ENCODE measurements around the gene HAT1.

HAT1 gene

DNA sequence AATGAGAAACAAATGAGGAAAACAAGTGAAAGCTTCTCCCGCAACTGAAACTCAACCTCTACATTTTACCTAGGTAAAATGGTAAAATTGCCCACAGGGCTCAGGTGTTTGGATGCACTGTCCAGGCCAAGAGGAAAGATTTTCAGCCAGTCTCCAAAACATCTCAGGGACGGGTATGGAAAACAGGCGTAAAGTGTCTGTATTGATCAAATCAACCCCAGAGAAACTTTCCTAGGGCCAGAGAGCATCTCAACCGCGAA is 361 bp upstream of the HAT1 start:
- H3K4me1 ChIP-seq (ENCODE audit: insufficient read depth, low read length) = peaks cover 38% of the 10 kb centered on the region
- peak overlapping the region; percentile 81 for H3K9ac ChIP-seq (ENCODE audit: low read depth, low read length)
- peak overlapping the region; percentile 77 for H3K4me2 ChIP-seq (ENCODE audit: insufficient read depth, low read length)
- no peaks in the 10 kb centered on the region for H3K9me3 ChIP-seq (ENCODE audit: insufficient read depth, low read length, severe bottlenecking)
- TF ChIP-seq CTCF (IDR thresholded peaks at IDR 0.05; ENCODE audit: borderline replicate concordance, extremely low read depth, low read length, poor library complexity, severe bottlenecking) (no peak), EZH2 (IDR thresholded peaks at IDR 0.05; ENCODE audit: borderline replicate concordance, low read depth, low read length, severe bottlenecking) (no peak)
- H3K79me2 ChIP-seq (ENCODE audit: insufficient read depth, low read length) = peaks cover 44% of the 10 kb centered on the region
- H3K27ac ChIP-seq (ENCODE audit: low read length) = peak overlapping the region; percentile 82
- H2AFZ ChIP-seq (ENCODE audit: low read depth, low read length) = peak overlapping the region; percentile 76
- peak overlapping the region; percentile 28 to 92; a peak in 3 of 4 replicates for H3K4me3 ChIP-seq (ENCODE audit: low read depth in 1 of 2, low read length in 2 of 2)
- H3K27me3 ChIP-seq (ENCODE audit: insufficient read depth, low read length, poor library complexity) = no peaks in the 10 kb centered on the region
- H4K20me1 ChIP-seq (ENCODE audit: insufficient read depth, low read length) = no peaks in the 10 kb centered on the region
- no peak; the same call in 2 of the 3 replicates for ATAC-seq (ENCODE audit: insufficient read depth, low read depth)
- no peak for DNase-seq
- H3K36me3 ChIP-seq (ENCODE audit: insufficient read depth, low read length) = peaks cover 19% of the 10 kb centered on the region

DNA sequence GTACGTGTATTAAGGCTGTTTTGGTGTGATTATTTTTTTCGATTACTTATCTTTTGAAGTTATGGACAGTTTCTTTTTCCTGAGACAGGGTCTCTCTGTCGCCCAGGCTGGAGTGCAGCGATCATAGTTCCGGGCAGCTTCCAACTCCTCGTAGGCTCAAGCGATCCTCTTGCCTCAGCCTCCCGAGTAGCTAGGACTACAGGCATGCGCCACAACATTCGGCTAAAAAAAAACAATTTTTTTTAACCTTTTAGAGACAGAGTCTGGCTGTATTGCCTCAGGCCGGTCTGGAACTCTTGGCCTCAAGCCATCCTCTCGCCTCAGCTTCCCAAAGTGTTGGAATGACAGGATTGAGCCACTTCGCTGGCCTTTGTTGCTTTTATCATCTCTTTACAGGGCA is 945 bp downstream of the HAT1 start:
- Histone ChIP-seq H3K4me1 (ENCODE audit: insufficient read depth, low read length) (peaks cover 50% of the 10 kb centered on the region), H2AFZ (ENCODE audit: low read depth, low read length) (peak overlapping the region; percentile 88; the same call in 1 of the 2 replicates)

DNA sequence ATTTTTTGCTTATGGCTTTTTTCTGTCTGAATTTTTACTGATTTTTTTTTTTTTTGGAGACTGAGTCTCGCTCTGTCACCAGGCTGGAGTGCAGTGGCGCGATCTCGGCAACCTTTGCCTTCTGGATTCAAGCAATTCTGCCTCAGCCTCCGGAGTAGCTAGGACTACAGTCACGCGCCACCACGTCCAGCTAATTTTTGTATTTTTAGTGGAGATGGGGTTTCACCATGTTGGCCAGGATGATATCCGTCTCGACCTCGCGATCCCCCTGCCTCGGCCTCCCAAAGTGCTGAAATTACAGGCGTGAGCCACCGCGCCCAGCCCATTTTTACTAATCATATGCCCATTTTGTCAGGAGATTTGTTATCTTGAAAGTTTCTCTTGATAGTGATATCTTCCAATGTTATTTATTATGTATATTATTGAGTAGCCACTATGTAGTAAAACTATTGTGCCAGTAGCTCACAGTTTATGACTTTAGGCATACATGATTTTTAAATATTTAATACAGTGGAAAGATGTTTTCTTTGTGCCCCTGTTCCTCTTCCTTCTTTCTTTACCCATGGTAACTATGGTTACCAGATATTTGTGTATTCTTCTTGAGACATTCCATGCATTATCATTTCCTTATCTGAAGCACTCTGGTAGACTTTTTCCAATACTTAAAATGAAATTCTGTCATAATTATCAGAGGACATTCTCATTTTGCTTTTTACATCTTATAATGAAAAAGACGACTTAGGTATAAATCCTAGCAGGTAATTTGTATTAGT is 2.1 kb downstream of the HAT1 start:
- no peak overlapping the region for H2AFZ ChIP-seq (ENCODE audit: low read depth, low read length)
- no peaks in the 10 kb centered on the region for H3K9me3 ChIP-seq (ENCODE audit: insufficient read depth, low read length, severe bottlenecking)
- 0 out of 2 replicates have a peak overlapping the region, but pooled peaks have one; percentile 90 for H3K27ac ChIP-seq (ENCODE audit: low read length)
- peaks cover 69% of the 10 kb centered on the region for H3K79me2 ChIP-seq (ENCODE audit: insufficient read depth, low read length)
- peaks cover 57% of the 10 kb centered on the region for H3K4me1 ChIP-seq (ENCODE audit: insufficient read depth, low read length)
- ATAC-seq (ENCODE audit: insufficient read depth, low read depth) = no peak
- peak overlapping the region; percentile 81 for H3K9ac ChIP-seq (ENCODE audit: low read depth, low read length)
- H3K4me2 ChIP-seq (ENCODE audit: insufficient read depth, low read length) = peak overlapping the region; percentile 77
- DNase-seq = no peak
- no peak for TF ChIP-seq CTCF (IDR thresholded peaks at IDR 0.05; ENCODE audit: borderline replicate concordance, extremely low read depth, low read length, poor library complexity, severe bottlenecking)
- TF ChIP-seq EZH2 (IDR thresholded peaks at IDR 0.05; ENCODE audit: borderline replicate concordance, low read depth, low read length, severe bottlenecking) = no peak
- peaks cover 3% of the 10 kb centered on the region; the same call in 1 of the 2 replicates for H4K20me1 ChIP-seq (ENCODE audit: insufficient read depth, low read length)
- H3K4me3 ChIP-seq (ENCODE audit: low read depth in 1 of 2, low read length in 2 of 2) = peak overlapping the region in 1 of 2 experiments; percentile 92; a peak in 2 of 4 replicates
- no peaks in the 10 kb centered on the region for H3K27me3 ChIP-seq (ENCODE audit: insufficient read depth, low read length, poor library complexity)
- peaks cover 40% of the 10 kb centered on the region for H3K36me3 ChIP-seq (ENCODE audit: insufficient read depth, low read length)

More for the DNA sequence above, 945 bp downstream of the HAT1 start:
- Histone ChIP-seq H3K9ac (ENCODE audit: low read depth, low read length) (peak overlapping the region; percentile 81), H3K4me2 (ENCODE audit: insufficient read depth, low read length) (peak overlapping the region; percentile 77), H4K20me1 (ENCODE audit: insufficient read depth, low read length) (no peaks in the 10 kb centered on the region; the same call in 1 of the 2 replicates), H3K79me2 (ENCODE audit: insufficient read depth, low read length) (peaks cover 57% of the 10 kb centered on the region), H3K9me3 (ENCODE audit: insufficient read depth, low read length, severe bottlenecking) (no peaks in the 10 kb centered on the region), H3K4me3 (ENCODE audit: low read depth in 1 of 2, low read length in 2 of 2) (peak overlapping the region; percentile 72 to 92; a peak in 3 of 4 replicates), H3K36me3 (ENCODE audit: insufficient read depth, low read length) (peaks cover 32% of the 10 kb centered on the region), H3K27me3 (ENCODE audit: insufficient read depth, low read length, poor library complexity) (no peaks in the 10 kb centered on the region), H3K27ac (ENCODE audit: low read length) (peak overlapping the region; percentile 90)
- DNase-seq (peak; percentile 36), ATAC-seq (ENCODE audit: insufficient read depth, low read depth) (peak; percentile 27; the same call in 1 of the 3 replicates)
- TF ChIP-seq CTCF (IDR thresholded peaks at IDR 0.05; ENCODE audit: borderline replicate concordance, extremely low read depth, low read length, poor library complexity, severe bottlenecking) (no peak), EZH2 (IDR thresholded peaks at IDR 0.05; ENCODE audit: borderline replicate concordance, low read depth, low read length, severe bottlenecking) (no peak)
